ENCODE data around the gene ADISSP. TPM values are rescaled to one million over a fixed set of nuclear protein-coding genes. Genes with fewer than 3 reads are reported as not detected.

The ADISSP gene
- total RNA-seq, 1 experiment from 2014 or later: 44.1 TPM

- DNase-seq: no peak
- no peaks in the 10 kb centered on the region for H3K4me1 ChIP-seq (ENCODE audit: low read length)
- H4K20me1 ChIP-seq (ENCODE audit: insufficient read depth, low read depth, low read length): no peaks in the 10 kb centered on the region
- H3K4me3 ChIP-seq (ENCODE audit: low read length): no peak overlapping the region
- no peaks in the 10 kb centered on the region for H3K27me3 ChIP-seq (ENCODE audit: low read length)
- H3K9me2 ChIP-seq (replicated peaks; ENCODE audit: insufficient read depth, low read length): no peaks in the 10 kb centered on the region
- H2AFZ ChIP-seq (ENCODE audit: low read length): no peak overlapping the region
- no peak overlapping the region for H3K4me2 ChIP-seq (ENCODE audit: low read depth, low read length, poor library complexity, severe bottlenecking)
- no peak overlapping the region for H3K27ac ChIP-seq (ENCODE audit: low read length)
- H3K36me3 ChIP-seq (ENCODE audit: insufficient read depth, low read length): no peaks in the 10 kb centered on the region
- H3K9me3 ChIP-seq (ENCODE audit: low read length): no peaks in the 10 kb centered on the region
- no peak overlapping the region for H3K9ac ChIP-seq (ENCODE audit: low read length)
- H3K79me2 ChIP-seq (ENCODE audit: low read length): no peaks in the 10 kb centered on the region
Observed at GRCh38 chr20:3738111-3739053, 29.2 kb downstream of the ADISSP start.

- DNase-seq: no peak
- no peak overlapping the region for H2AFZ ChIP-seq (ENCODE audit: low read length)
- H3K4me2 ChIP-seq (ENCODE audit: low read depth, low read length, poor library complexity, severe bottlenecking): no peak overlapping the region
- no peak overlapping the region for H3K9ac ChIP-seq (ENCODE audit: low read length)
- no peaks in the 10 kb centered on the region for H3K79me2 ChIP-seq (ENCODE audit: low read length)
- no peaks in the 10 kb centered on the region for H4K20me1 ChIP-seq (ENCODE audit: insufficient read depth, low read depth, low read length)
- H3K36me3 ChIP-seq (ENCODE audit: insufficient read depth, low read length): no peaks in the 10 kb centered on the region
- no peak overlapping the region for H3K4me3 ChIP-seq (ENCODE audit: low read length)
- H3K9me2 ChIP-seq (replicated peaks; ENCODE audit: insufficient read depth, low read length): no peaks in the 10 kb centered on the region
- H3K4me1 ChIP-seq (ENCODE audit: low read length): no peaks in the 10 kb centered on the region
- no peak overlapping the region for H3K27ac ChIP-seq (ENCODE audit: low read length)
- H3K9me3 ChIP-seq (ENCODE audit: low read length): no peaks in the 10 kb centered on the region
- H3K27me3 ChIP-seq (ENCODE audit: low read length): no peaks in the 10 kb centered on the region
Observed at GRCh38 chr20:3735768-3736167, 31.8 kb downstream of the ADISSP start.

GRCh38 chr20:3734111-3734843 is 33.3 kb downstream of the ADISSP start:
- Histone ChIP-seq H4K20me1 (ENCODE audit: insufficient read depth, low read depth, low read length) (no peaks in the 10 kb centered on the region), H3K27me3 (ENCODE audit: low read length) (no peaks in the 10 kb centered on the region), H3K36me3 (ENCODE audit: insufficient read depth, low read length) (no peaks in the 10 kb centered on the region), H3K9me3 (ENCODE audit: low read length) (no peaks in the 10 kb centered on the region), H3K4me3 (ENCODE audit: low read length) (no peak overlapping the region), H3K79me2 (ENCODE audit: low read length) (no peaks in the 10 kb centered on the region), H2AFZ (ENCODE audit: low read length) (no peak overlapping the region), H3K9ac (ENCODE audit: low read length) (no peak overlapping the region), H3K4me1 (ENCODE audit: low read length) (no peaks in the 10 kb centered on the region), H3K9me2 (replicated peaks; ENCODE audit: insufficient read depth, low read length) (no peaks in the 10 kb centered on the region), H3K27ac (ENCODE audit: low read length) (no peak overlapping the region), H3K4me2 (ENCODE audit: low read depth, low read length, poor library complexity, severe bottlenecking) (no peak overlapping the region)
- no peak for DNase-seq

GRCh38 chr20:3733119-3733995 is 34.2 kb downstream of the ADISSP start:
- H3K27ac ChIP-seq (ENCODE audit: low read length): no peak overlapping the region
- no peak overlapping the region for H3K4me3 ChIP-seq (ENCODE audit: low read length)
- no peaks in the 10 kb centered on the region for H3K4me1 ChIP-seq (ENCODE audit: low read length)
- H3K9ac ChIP-seq (ENCODE audit: low read length): no peak overlapping the region
- H3K79me2 ChIP-seq (ENCODE audit: low read length): no peaks in the 10 kb centered on the region
- no peaks in the 10 kb centered on the region for H3K9me3 ChIP-seq (ENCODE audit: low read length)
- no peak overlapping the region for H2AFZ ChIP-seq (ENCODE audit: low read length)
- H3K9me2 ChIP-seq (replicated peaks; ENCODE audit: insufficient read depth, low read length): no peaks in the 10 kb centered on the region
- H3K36me3 ChIP-seq (ENCODE audit: insufficient read depth, low read length): no peaks in the 10 kb centered on the region
- no peaks in the 10 kb centered on the region for H3K27me3 ChIP-seq (ENCODE audit: low read length)
- DNase-seq: no peak
- H3K4me2 ChIP-seq (ENCODE audit: low read depth, low read length, poor library complexity, severe bottlenecking): no peak overlapping the region
- no peaks in the 10 kb centered on the region for H4K20me1 ChIP-seq (ENCODE audit: insufficient read depth, low read depth, low read length)

GRCh38 chr20:3732327-3733118 is 35.0 kb downstream of the ADISSP start, which contains the start of gene HSPA12B:
HSPA12B (plus strand) TSS chr20:3732685; CDS start chr20:3738675, 5,990 bp downstream.
- Histone ChIP-seq H3K27ac (ENCODE audit: low read length) (no peak within 1 kb of the TSS), H3K27me3 (ENCODE audit: low read length) (no peaks in the 10 kb centered on the region), H3K4me2 (ENCODE audit: low read depth, low read length, poor library complexity, severe bottlenecking) (no peak within 1 kb of the TSS), H4K20me1 (ENCODE audit: insufficient read depth, low read depth, low read length) (no peaks in the 10 kb centered on the region), H3K36me3 (ENCODE audit: insufficient read depth, low read length) (no peaks in the 10 kb centered on the region), H2AFZ (ENCODE audit: low read length) (no peak within 1 kb of the TSS), H3K4me1 (ENCODE audit: low read length) (no peaks in the 10 kb centered on the region), H3K79me2 (ENCODE audit: low read length) (no peaks in the 10 kb centered on the region), H3K4me3 (ENCODE audit: low read length) (no peak within 1 kb of the TSS), H3K9me3 (ENCODE audit: low read length) (no peaks in the 10 kb centered on the region), H3K9me2 (replicated peaks; ENCODE audit: insufficient read depth, low read length) (no peaks in the 10 kb centered on the region), H3K9ac (ENCODE audit: low read length) (no peak within 1 kb of the TSS)
- DNase-seq: no peak

GRCh38 chr20:3731944-3732326 is 35.6 kb downstream of the ADISSP start:
- Histone ChIP-seq H3K27ac (ENCODE audit: low read length) (no peak overlapping the region), H3K79me2 (ENCODE audit: low read length) (no peaks in the 10 kb centered on the region), H3K36me3 (ENCODE audit: insufficient read depth, low read length) (no peaks in the 10 kb centered on the region), H3K4me1 (ENCODE audit: low read length) (no peaks in the 10 kb centered on the region), H4K20me1 (ENCODE audit: insufficient read depth, low read depth, low read length) (no peaks in the 10 kb centered on the region), H3K4me2 (ENCODE audit: low read depth, low read length, poor library complexity, severe bottlenecking) (no peak overlapping the region), H3K9me3 (ENCODE audit: low read length) (no peaks in the 10 kb centered on the region), H2AFZ (ENCODE audit: low read length) (no peak overlapping the region), H3K9ac (ENCODE audit: low read length) (no peak overlapping the region), H3K9me2 (replicated peaks; ENCODE audit: insufficient read depth, low read length) (no peaks in the 10 kb centered on the region), H3K4me3 (ENCODE audit: low read length) (no peak overlapping the region), H3K27me3 (ENCODE audit: low read length) (no peaks in the 10 kb centered on the region)
- no peak for DNase-seq

GRCh38 chr20:3730803-3731672 is 36.5 kb downstream of the ADISSP start:
- no peak for DNase-seq
- Histone ChIP-seq H3K27ac (ENCODE audit: low read length) (no peak overlapping the region), H3K4me3 (ENCODE audit: low read length) (no peak overlapping the region), H3K4me1 (ENCODE audit: low read length) (no peaks in the 10 kb centered on the region), H4K20me1 (ENCODE audit: insufficient read depth, low read depth, low read length) (no peaks in the 10 kb centered on the region), H3K36me3 (ENCODE audit: insufficient read depth, low read length) (no peaks in the 10 kb centered on the region), H3K27me3 (ENCODE audit: low read length) (no peaks in the 10 kb centered on the region), H2AFZ (ENCODE audit: low read length) (no peak overlapping the region), H3K79me2 (ENCODE audit: low read length) (no peaks in the 10 kb centered on the region), H3K9ac (ENCODE audit: low read length) (no peak overlapping the region), H3K9me3 (ENCODE audit: low read length) (no peaks in the 10 kb centered on the region), H3K4me2 (ENCODE audit: low read depth, low read length, poor library complexity, severe bottlenecking) (no peak overlapping the region), H3K9me2 (replicated peaks; ENCODE audit: insufficient read depth, low read length) (no peaks in the 10 kb centered on the region)

All from Karpas-422 (cell line).